ENCODE measurements around the gene EFCAB14. TPM values are rescaled to one million over a fixed set of nuclear protein-coding genes. Genes with fewer than 3 reads are reported as not detected.

Gene EFCAB14
- polyA plus RNA-seq, 1 donor (not counting 4 experiments of a cell fraction or from before 2014, with no cell fraction given), result 61.8 TPM

GRCh38 chr1:46639547-46639946 lies 79.4 kb downstream of the EFCAB14 start:
- FAIRE-seq (no peak), DNase-seq (ENCODE audit: low read depth, low spot score) (no peak)
- TF ChIP-seq CTCF (optimal IDR thresholded peaks at IDR 0.05 in 1 of 3, IDR thresholded peaks at IDR 0.05 in 1 of 3, conservative IDR thresholded peaks at IDR 0.05 in 1 of 3; ENCODE audit: extremely low read depth in 1 of 3, insufficient read depth in 2 of 3, low read length in 3 of 3) (no peak), EZH2 (IDR thresholded peaks at IDR 0.05; ENCODE audit: low read length) (no peak)
- peaks cover 0 to 7% of the 10 kb centered on the region in 2 experiments for H3K36me3 ChIP-seq (ENCODE audit: control insufficient read depth in 2 of 2, extremely low read depth in 1 of 2, insufficient read depth in 2 of 2, low read length in 2 of 2)
- no peak overlapping the region for H3K4me3 ChIP-seq (ENCODE audit: control insufficient read depth in 2 of 3, extremely low read depth in 1 of 3, insufficient read depth in 2 of 3, low read depth in 1 of 3, low read length in 3 of 3)
- H3K27ac ChIP-seq (ENCODE audit: control insufficient read depth, insufficient read depth, low read length), result no peak overlapping the region
- peaks cover 9% of the 10 kb centered on the region for H3K4me1 ChIP-seq (ENCODE audit: control insufficient read depth, extremely low read depth, insufficient read depth, low read length)
- dilution Hi-C loops (cut with MboI; ENCODE audit: extremely low pct_ligation_motif_present, low sequenced_read_pairs), result no loop called here
- H3K79me2 ChIP-seq (ENCODE audit: control insufficient read depth, insufficient read depth, low read length), result no peaks in the 10 kb centered on the region
- H3K27me3 ChIP-seq (ENCODE audit: control insufficient read depth, extremely low read depth, insufficient read depth, low read length), result no peaks in the 10 kb centered on the region
- no peaks in the 10 kb centered on the region for H3K9me3 ChIP-seq (ENCODE audit: control insufficient read depth, low read depth, low read length)
- no peak overlapping the region for H3K9ac ChIP-seq (ENCODE audit: control insufficient read depth, extremely low read depth, insufficient read depth, low read length)
- no peaks in the 10 kb centered on the region for H4K20me1 ChIP-seq (ENCODE audit: control insufficient read depth, extremely low read depth, insufficient read depth, low read length)
- no peak overlapping the region for H2AFZ ChIP-seq (ENCODE audit: control insufficient read depth, low read length)
- no peak overlapping the region for H3K4me2 ChIP-seq (ENCODE audit: control insufficient read depth, extremely low read depth, insufficient read depth, low read depth, low read length)
- H3K9me1 ChIP-seq (ENCODE audit: control insufficient read depth, extremely low read depth, insufficient read depth, low read length), result no peaks in the 10 kb centered on the region

GRCh38 chr1:46638921-46639320 lies 80.0 kb downstream of the EFCAB14 start:
- peak; percentile 36 for FAIRE-seq

More at GRCh38 chr1:46638921-46639320, 80.0 kb downstream of the EFCAB14 start:
- H2AFZ ChIP-seq (ENCODE audit: control insufficient read depth, low read length), result no peak overlapping the region
- no peaks in the 10 kb centered on the region for H3K79me2 ChIP-seq (ENCODE audit: control insufficient read depth, insufficient read depth, low read length)
- no peaks in the 10 kb centered on the region for H4K20me1 ChIP-seq (ENCODE audit: control insufficient read depth, extremely low read depth, insufficient read depth, low read length)
- dilution Hi-C loops (cut with MboI; ENCODE audit: extremely low pct_ligation_motif_present, low sequenced_read_pairs), result no loop called here
- no peak overlapping the region for H3K4me2 ChIP-seq (ENCODE audit: control insufficient read depth, extremely low read depth, insufficient read depth, low read depth, low read length)
- H3K9me3 ChIP-seq (ENCODE audit: control insufficient read depth, low read depth, low read length), result no peaks in the 10 kb centered on the region
- H3K4me1 ChIP-seq (ENCODE audit: control insufficient read depth, extremely low read depth, insufficient read depth, low read length), result peaks cover 9% of the 10 kb centered on the region
- no peak overlapping the region for H3K9ac ChIP-seq (ENCODE audit: control insufficient read depth, extremely low read depth, insufficient read depth, low read length)
- TF ChIP-seq EZH2 (IDR thresholded peaks at IDR 0.05; ENCODE audit: low read length), result no peak
- no peak for TF ChIP-seq CTCF (optimal IDR thresholded peaks at IDR 0.05 in 1 of 3, IDR thresholded peaks at IDR 0.05 in 1 of 3, conservative IDR thresholded peaks at IDR 0.05 in 1 of 3; ENCODE audit: extremely low read depth in 1 of 3, insufficient read depth in 2 of 3, low read length in 3 of 3)
- no peaks in the 10 kb centered on the region for H3K27me3 ChIP-seq (ENCODE audit: control insufficient read depth, extremely low read depth, insufficient read depth, low read length)
- H3K36me3 ChIP-seq (ENCODE audit: control insufficient read depth in 2 of 2, extremely low read depth in 1 of 2, insufficient read depth in 2 of 2, low read length in 2 of 2), result peaks cover 0 to 12% of the 10 kb centered on the region in 2 experiments
- no peak for DNase-seq (ENCODE audit: low read depth, low spot score)
- H3K4me3 ChIP-seq (ENCODE audit: control insufficient read depth in 2 of 3, extremely low read depth in 1 of 3, insufficient read depth in 2 of 3, low read depth in 1 of 3, low read length in 3 of 3), result no peak overlapping the region
- H3K9me1 ChIP-seq (ENCODE audit: control insufficient read depth, extremely low read depth, insufficient read depth, low read length), result no peaks in the 10 kb centered on the region
- H3K27ac ChIP-seq (ENCODE audit: control insufficient read depth, insufficient read depth, low read length), result no peak overlapping the region

Measured in keratinocyte (primary cell).